B cell (primary cell): ENCODE results near the gene BTRC. TPM values are rescaled to one million over a fixed set of nuclear protein-coding genes. Genes with fewer than 3 reads are reported as not detected.

Experiments used
- ATAC-seq: fragments of 200-7000 bp; cut with Tn5 transposase; one replicate; pipeline ENCODE4 v1.10.0; 2021; ENCODE audit warnings: low read depth, mild to moderate bottlenecking, moderate number of reproducible peaks, moderate library complexity
- CTCF ChIA-PET: fragments of 350-600 bp; sonication (Branson Sonifier 250); formaldehyde crosslinking; loops from one replicate; lab custom pipeline; 2021; ENCODE audit warnings: antibody characterized with exemption, inconsistent platforms; lab: Charles Lee
- POLR2A ChIA-PET: fragments of 350-600 bp; sonication (Branson Sonifier 250); formaldehyde crosslinking; loops from one replicate; lab custom pipeline; 2021; ENCODE audit warnings: antibody characterized with exemption; lab: Charles Lee
- DNase-seq: peaks from one replicate; pipeline ENCODE4 v3.0.0; 2013
- H2AFZ ChIP-seq: 2 replicates; pipeline ENCODE4 v1.6.1; 2012; ENCODE audit warnings: mild to moderate bottlenecking, low read depth, low read length; ENCODE audit not compliant: insufficient read depth, poor library complexity, severe bottlenecking
- H3K27ac ChIP-seq, 2 donors: 1 replicate in 1 of 2; 2 replicates in 1 of 2; pipeline ENCODE4 v1.5.1; 2012 to 2013; ENCODE audit warnings: low read length in 2 of 2, mild to moderate bottlenecking in 2 of 2, moderate library complexity in 1 of 2
- H3K27me3 ChIP-seq, 4 experiments: fragments of 200-600 bp in 1 of 4; sonication (generic) in 1 of 4; replicated peaks in 1 of 4; 1 replicate in 2 of 4; 2 replicates in 2 of 4; pipeline versions ENCODE4 v1.6.1 to v1.7.0; 2013 to 2016; ENCODE audit warnings: low read length in 3 of 4, mild to moderate bottlenecking in 2 of 4, mixed read lengths in 1 of 4, moderate library complexity in 1 of 4; ENCODE audit not compliant: insufficient read depth in 4 of 4, control insufficient read depth in 3 of 4; ENCODE audit errors: control extremely low read depth in 1 of 4
- H3K36me3 ChIP-seq, 2 experiments: replicated peaks in 1 of 2; 1 replicate in 1 of 2; 2 replicates in 1 of 2; pipeline versions ENCODE4 v1.6.1 to v1.7.1; 2013; ENCODE audit warnings: low read length in 1 of 2; ENCODE audit not compliant: insufficient read depth in 2 of 2, control insufficient read depth in 1 of 2; ENCODE audit errors: control extremely low read depth in 1 of 2, extremely low read depth in 1 of 2
- H3K4me1 ChIP-seq, 2 donors: fragments of 200-600 bp in 1 of 2; sonication (generic) in 1 of 2; 1 replicate in 1 of 2; 2 replicates in 1 of 2; pipeline versions ENCODE4 v1.5.1 to v1.6.1; 2013 to 2017; ENCODE audit warnings: low read length in 2 of 2; ENCODE audit not compliant: control insufficient read depth in 2 of 2, insufficient read depth in 2 of 2
- H3K4me2 ChIP-seq: replicated peaks from 2 replicates; pipeline ENCODE3; 2012; ENCODE audit warnings: mild to moderate bottlenecking, low read depth, low read length; ENCODE audit not compliant: poor library complexity, severe bottlenecking
- H3K4me3 ChIP-seq, 5 experiments: fragments of 200-600 bp in 1 of 5; sonication (generic) in 1 of 5; 1 replicate in 3 of 5; 2 replicates in 2 of 5; pipeline versions ENCODE4 v1.5.1 to v1.7.0; 2011 to 2016; ENCODE audit warnings: low read length in 4 of 5, mild to moderate bottlenecking in 4 of 5, low read depth in 2 of 5, control low read depth in 1 of 5, moderate library complexity in 1 of 5; ENCODE audit not compliant: insufficient read depth in 1 of 5; ENCODE audit errors: control extremely low read depth in 1 of 5, extremely low read depth in 1 of 5
- H3K79me2 ChIP-seq: fragments of 200-600 bp; sonication (generic); one replicate; pipeline ENCODE4 v1.6.0; 2016; ENCODE audit warnings: low read length; ENCODE audit not compliant: control insufficient read depth, insufficient read depth
- H3K9ac ChIP-seq: fragments of 200-600 bp; sonication (generic); 2 replicates; pipeline ENCODE4 v1.6.1; 2017; ENCODE audit warnings: mild to moderate bottlenecking, low read length, moderate library complexity
- H3K9me3 ChIP-seq, 3 donors: one replicate each; pipeline versions ENCODE4 v1.6.1 to v1.7.1; 2013; ENCODE audit warnings: low read length in 2 of 3; ENCODE audit not compliant: control insufficient read depth in 2 of 3, insufficient read depth in 1 of 3; ENCODE audit errors: control extremely low read depth in 1 of 3
- H4K20me1 ChIP-seq: 2 replicates; pipeline ENCODE4 v1.6.0; 2012; ENCODE audit warnings: mild to moderate bottlenecking, low read length; ENCODE audit not compliant: insufficient read depth, control insufficient read depth, poor library complexity, severe bottlenecking
- H3K27ac Mint-ChIP-seq: one replicate; pipeline ENCODE4 v1.8.0; 2021; ENCODE audit warnings: mixed read lengths
- H3K27me3 Mint-ChIP-seq: one replicate; pipeline ENCODE4 v1.8.0; 2021; ENCODE audit warnings: mixed read lengths
- H3K4me1 Mint-ChIP-seq: one replicate; pipeline ENCODE4 v1.8.0; 2021; ENCODE audit warnings: mixed read lengths
- H3K4me3 Mint-ChIP-seq: one replicate; pipeline ENCODE4 v1.8.0; 2021; ENCODE audit warnings: mixed read lengths
- H3K9me3 Mint-ChIP-seq: one replicate; pipeline ENCODE4 v1.8.0; 2022; ENCODE audit warnings: mixed read lengths; ENCODE audit not compliant: insufficient read depth
- EZH2 ChIP-seq: IDR thresholded peaks from 2 replicates; pipeline ENCODE4 v1.6.1; 2012; ENCODE audit warnings: borderline replicate concordance, low read depth, mild to moderate bottlenecking, moderate library complexity, low read length; ENCODE audit not compliant: insufficient read depth, poor library complexity, severe bottlenecking
- WGBS: methylation state at CpG from one replicate; pipeline ENCODE4 v1.1.5; 2013; ENCODE audit warnings: missing lambda C conversion rate; ENCODE audit not compliant: insufficient coverage; 5-methylcytosine and 5-hydroxymethylcytosine counted together
- intact Hi-C: fragments of 100-400 bp; cut with micrococcal nuclease; formaldehyde crosslinking; loops from one replicate; pipeline ENCODE4 v1.10.0; 2022
- polyA plus RNA-seq: library from polyadenylated mRNA; depleted of rRNA; stranded (reverse); fragments of >200 nt; gene quantifications from 2 replicates; pipeline ENCODE4 v1.2.3, GENCODE V29; 2012
- total RNA-seq, 2 donors: library from RNA; stranded (reverse); fragments of 120-200 nt in 1 of 2; gene quantifications; 1 replicate in 1 of 2; 2 replicates in 1 of 2; pipeline versions ENCODE4 v1.2.3 to v1.2.4, GENCODE V29; 2013 to 2022
- TF ChIP-seq, protein P1 (sequence below): fragments of 200-600 bp; IDR thresholded peaks from one replicate; pipeline ENCODE4 v1.8.0; 2022; ENCODE audit warnings: antibody characterized with exemption, mild to moderate bottlenecking

BTRC gene
- total and polyA plus RNA-seq, 2 donors (not counting 1 experiment from before 2014, with no cell fraction given): 4.3 to 21.9 TPM

DNA sequence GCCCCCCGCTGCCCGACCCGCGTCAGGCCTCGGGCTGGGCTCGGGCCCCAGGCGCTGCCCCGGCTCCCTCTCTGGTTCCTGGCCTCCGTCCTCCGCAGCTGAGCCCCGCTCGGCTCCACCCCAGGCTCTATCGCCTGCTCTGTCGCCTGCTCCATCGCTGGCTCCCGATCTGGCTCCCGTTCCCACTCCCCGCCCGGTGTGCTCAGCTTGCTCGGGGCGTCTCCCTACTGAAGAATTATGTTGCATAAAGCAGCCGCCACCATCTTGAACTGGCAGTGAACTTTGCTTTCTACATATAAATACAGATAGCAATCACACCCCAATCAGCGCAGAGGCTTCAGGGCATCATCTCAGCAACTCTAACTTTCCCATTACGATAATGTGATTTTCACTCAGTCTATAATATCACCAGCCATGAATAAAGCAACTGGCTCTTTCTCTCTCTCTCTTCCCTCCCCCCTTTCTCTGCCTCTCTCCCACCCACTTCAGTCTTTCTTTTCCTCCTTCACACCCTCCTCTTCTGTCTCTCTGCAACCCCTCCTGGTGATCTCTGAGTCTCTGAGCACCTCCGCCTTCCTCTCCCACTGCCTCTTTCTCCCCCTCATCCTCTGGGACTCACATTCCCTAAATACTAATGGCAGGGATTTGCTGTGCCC is 43.3 kb upstream of the BTRC start:
- Mint-ChIP-seq H3K4me3 (peak overlapping the region; percentile 56), H3K9me3 (no peaks in the 10 kb centered on the region), H3K27me3 (peaks cover 69% of the 10 kb centered on the region), H3K27ac (no peak overlapping the region), H3K4me1 (peaks cover 7% of the 10 kb centered on the region)
- TF ChIP-seq, protein P1, sequence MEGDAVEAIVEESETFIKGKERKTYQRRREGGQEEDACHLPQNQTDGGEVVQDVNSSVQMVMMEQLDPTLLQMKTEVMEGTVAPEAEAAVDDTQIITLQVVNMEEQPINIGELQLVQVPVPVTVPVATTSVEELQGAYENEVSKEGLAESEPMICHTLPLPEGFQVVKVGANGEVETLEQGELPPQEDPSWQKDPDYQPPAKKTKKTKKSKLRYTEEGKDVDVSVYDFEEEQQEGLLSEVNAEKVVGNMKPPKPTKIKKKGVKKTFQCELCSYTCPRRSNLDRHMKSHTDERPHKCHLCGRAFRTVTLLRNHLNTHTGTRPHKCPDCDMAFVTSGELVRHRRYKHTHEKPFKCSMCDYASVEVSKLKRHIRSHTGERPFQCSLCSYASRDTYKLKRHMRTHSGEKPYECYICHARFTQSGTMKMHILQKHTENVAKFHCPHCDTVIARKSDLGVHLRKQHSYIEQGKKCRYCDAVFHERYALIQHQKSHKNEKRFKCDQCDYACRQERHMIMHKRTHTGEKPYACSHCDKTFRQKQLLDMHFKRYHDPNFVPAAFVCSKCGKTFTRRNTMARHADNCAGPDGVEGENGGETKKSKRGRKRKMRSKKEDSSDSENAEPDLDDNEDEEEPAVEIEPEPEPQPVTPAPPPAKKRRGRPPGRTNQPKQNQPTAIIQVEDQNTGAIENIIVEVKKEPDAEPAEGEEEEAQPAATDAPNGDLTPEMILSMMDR: no peak
- TF ChIP-seq EZH2: no peak
- Histone ChIP-seq H3K4me1 (peaks cover 7 to 9% of the 10 kb centered on the region in 2 donors), H2AFZ (peak overlapping the region; percentile 64), H3K27me3 (peaks cover 0 to 69% (median 22%) of the 10 kb centered on the region in 4 experiments), H3K9me3 (peaks cover 0 to 2% (median 0%) of the 10 kb centered on the region in 3 donors), H3K4me3 (peak overlapping the region in 2 of 5 experiments; percentile 13 to 19), H3K4me2 (peak overlapping the region; percentile 56), H3K36me3 (no peaks in the 10 kb centered on the region), H3K27ac (no peak overlapping the region), H3K79me2 (no peaks in the 10 kb centered on the region), H4K20me1 (no peaks in the 10 kb centered on the region), H3K9ac (peak overlapping the region; percentile 7)
- ChIA-PET POLR2A (no interaction called here), CTCF (no interaction called here)
- WGBS: 18% methylated on average over 24 of the region's 25 CpGs
- DNase-seq (no peak), ATAC-seq (no peak)
- intact Hi-C loops: no loop called here
